ENCODE results near the gene RHOXF1. TPM values are rescaled to one million over a fixed set of nuclear protein-coding genes. Genes with fewer than 3 reads are reported as not detected.
A peak's percentile ranks its signal among the peaks of the same experiment; 100 is the strongest.
"Not testable (repeated sequence)": the region's sequence is repeated elsewhere in the genome, so short reads cannot be mapped to it uniquely, and the experiment has no call there.

Gene RHOXF1
- total RNA-seq, 2 experiments from 2014 or later = not detected

GRCh38 chrX:120090208-120090607, 25.5 kb downstream of the RHOXF1 start:
- Mint-ChIP-seq H3K27ac (no peak overlapping the region), H3K36me3 (ENCODE audit: low read depth) (no peaks in the 10 kb centered on the region), H3K9me3 (no peaks in the 10 kb centered on the region), H3K27me3 (no peaks in the 10 kb centered on the region), H3K4me3 (no peak overlapping the region), H3K4me1 (ENCODE audit: low read depth) (peaks cover 6% of the 10 kb centered on the region)
- DNase-seq = no peak
- POLR2A ChIA-PET = no interaction called here
- CTCF ChIA-PET = no interaction called here
- TF ChIP-seq CTCF (IDR thresholded peaks at IDR 0.05) = no peak
- intact Hi-C loops (cut with micrococcal nuclease) = no loop called here
- ATAC-seq = no peak

DNA sequence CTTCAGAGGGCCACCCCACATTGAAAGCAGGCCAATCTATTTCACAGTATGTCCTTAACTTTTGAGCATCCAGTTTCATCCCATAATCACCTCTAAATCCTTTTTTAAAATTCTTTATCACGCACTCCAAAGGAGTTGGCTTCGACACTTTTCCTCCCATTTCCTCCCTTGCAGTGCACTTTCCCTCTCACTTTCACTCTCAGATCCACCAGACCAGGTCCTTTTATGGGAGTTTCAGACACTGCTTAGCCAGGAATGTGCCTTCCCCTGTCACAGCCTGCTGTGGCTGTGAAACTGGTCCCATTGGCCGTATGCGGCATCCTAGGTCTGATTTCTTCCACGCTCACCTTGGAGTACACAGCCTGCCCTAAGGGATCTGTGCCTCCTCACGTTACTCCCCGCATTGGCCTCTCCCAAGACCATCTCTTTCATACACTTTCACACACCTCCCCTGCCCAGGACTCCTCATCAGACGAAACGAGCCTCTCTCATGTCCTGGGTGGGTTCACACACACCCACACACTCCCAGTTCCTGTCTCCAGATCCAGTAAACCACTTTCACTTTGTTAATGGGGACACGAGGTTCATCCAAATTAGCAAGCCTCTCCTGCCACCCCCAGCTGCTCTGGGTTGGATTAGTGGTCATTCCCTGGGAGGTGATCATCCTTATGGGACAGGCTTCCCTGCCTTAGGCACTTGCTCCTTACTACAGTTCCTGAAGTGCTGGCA, 28.3 kb downstream of the RHOXF1 start:
- Mint-ChIP-seq H3K9me3 (no peaks in the 10 kb centered on the region), H3K27me3 (no peaks in the 10 kb centered on the region), H3K36me3 (ENCODE audit: low read depth) (no peaks in the 10 kb centered on the region), H3K4me1 (ENCODE audit: low read depth) (peaks cover 6% of the 10 kb centered on the region), H3K4me3 (no peak overlapping the region), H3K27ac (no peak overlapping the region)
- intact Hi-C loops (cut with micrococcal nuclease) = no loop called here
- POLR2A ChIA-PET = no interaction called here
- CTCF ChIA-PET = interaction anchor here (0.9 kb wide), 1 partner anchor 61 kb away, joined by 3 read pairs; no protein-coding TSS in a partner anchor
- no peak for TF ChIP-seq CTCF (IDR thresholded peaks at IDR 0.05)
- no peak for ATAC-seq
- DNase-seq = peak; percentile 1

DNA sequence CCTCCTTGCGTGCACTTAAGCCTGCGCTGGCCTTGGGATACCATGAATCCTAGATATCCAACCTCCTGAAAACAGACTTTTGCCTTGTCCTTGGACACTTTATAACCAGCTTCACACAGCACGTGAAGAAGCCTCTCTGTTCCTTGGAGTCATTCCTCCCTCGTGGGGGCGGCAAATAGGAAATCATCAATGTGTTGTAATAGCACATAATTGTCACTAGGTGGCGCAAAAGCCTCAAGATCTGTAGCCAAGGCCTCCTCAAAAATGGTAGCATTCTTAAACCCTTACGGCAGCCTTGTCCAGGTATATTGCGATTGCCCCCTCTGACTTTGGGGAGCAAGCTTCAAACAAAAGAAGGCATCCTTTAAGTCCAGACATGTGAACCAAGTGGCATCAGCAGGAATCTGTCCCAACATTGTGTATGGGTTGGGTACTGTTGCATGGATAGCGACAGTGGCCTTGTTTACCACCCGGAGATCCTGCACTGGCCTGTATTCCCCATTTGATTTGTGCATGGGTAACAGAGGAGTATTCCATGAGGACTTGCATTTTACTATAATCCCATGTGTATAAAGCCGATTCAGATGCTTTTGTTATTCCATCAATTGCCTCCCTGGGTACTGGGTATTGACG, 30.0 kb downstream of the RHOXF1 start:
- H3K9me3 Mint-ChIP-seq = not testable (repeated sequence)

GRCh38 chrX:120077590-120077989, 38.1 kb downstream of the RHOXF1 start, which contains the start of gene RHOXF2B:
RHOXF2B (minus strand) TSS chrX:120077690; CDS start chrX:120077552, 138 bp downstream.
- H3K4me1 Mint-ChIP-seq (ENCODE audit: low read depth); DNase-seq; H3K27ac Mint-ChIP-seq; H3K4me3 Mint-ChIP-seq; H3K9me3 Mint-ChIP-seq; intact Hi-C loops (cut with micrococcal nuclease); POLR2A ChIA-PET; H3K36me3 Mint-ChIP-seq (ENCODE audit: low read depth); CTCF ChIA-PET; ATAC-seq; H3K27me3 Mint-ChIP-seq: not testable (repeated sequence)

More for the DNA sequence above, 30.0 kb downstream of the RHOXF1 start:
- H3K4me3 Mint-ChIP-seq; H3K27ac Mint-ChIP-seq; POLR2A ChIA-PET; H3K4me1 Mint-ChIP-seq (ENCODE audit: low read depth); DNase-seq; intact Hi-C loops (cut with micrococcal nuclease); H3K36me3 Mint-ChIP-seq (ENCODE audit: low read depth); H3K27me3 Mint-ChIP-seq; CTCF ChIA-PET: not testable (repeated sequence)
- ATAC-seq = peak; percentile 42

DNA sequence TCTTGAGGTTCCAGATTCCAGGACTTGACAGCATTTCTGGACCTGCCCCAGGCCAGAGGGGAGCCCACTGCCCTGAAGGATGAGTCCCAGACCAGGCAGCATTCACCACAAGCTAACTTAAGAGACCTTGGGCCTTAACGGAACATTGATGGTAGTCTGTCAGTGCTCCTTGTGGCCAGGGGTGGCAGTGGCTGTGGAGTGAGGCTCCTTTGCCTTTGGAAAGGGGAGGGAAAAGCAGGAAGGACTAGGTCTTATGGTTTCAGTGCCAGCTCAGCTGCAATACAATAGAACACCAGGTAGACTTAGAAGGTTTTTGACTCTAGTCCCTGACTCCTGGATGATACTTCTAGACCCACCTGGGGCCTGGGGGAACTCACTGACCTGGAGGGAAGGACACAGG, 49.5 kb downstream of the RHOXF1 start:
- POLR2A ChIA-PET; CTCF ChIA-PET; intact Hi-C loops (cut with micrococcal nuclease); DNase-seq; H3K9me3 Mint-ChIP-seq; ATAC-seq; H3K27ac Mint-ChIP-seq; H3K36me3 Mint-ChIP-seq (ENCODE audit: low read depth); H3K27me3 Mint-ChIP-seq; H3K4me1 Mint-ChIP-seq (ENCODE audit: low read depth); H3K4me3 Mint-ChIP-seq: not testable (repeated sequence)

Other genes starting within 250 kb of the RHOXF1 start
- 10 to 100 TPM; 32.3 to 33.2 TPM for gene RNF113A, start 244.2 kb downstream of the RHOXF1 start, total RNA-seq
- gene NDUFA1, start 244.1 kb downstream of the RHOXF1 start, total RNA-seq = 10 to 100 TPM; 85.5 to 90.6 TPM
- not detected for gene AKAP14, start 220.0 kb downstream of the RHOXF1 start, total RNA-seq
- 10 to 100 TPM in 1 of 2 experiments, 1 to 10 TPM in 1; 10.0 to 12.2 TPM for gene NKAP, start 172.2 kb downstream of the RHOXF1 start, total RNA-seq
- gene RHOXF2B, start 38.2 kb downstream of the RHOXF1 start, total RNA-seq = not detected
- not detected for gene RHOXF2, start 42.7 kb upstream of the RHOXF1 start, total RNA-seq
- gene ZBTB33, start 134.9 kb upstream of the RHOXF1 start, total RNA-seq = 10 to 100 TPM; 11.6 to 12.4 TPM
- gene TMEM255A, start 195.5 kb upstream of the RHOXF1 start, total RNA-seq = not detected
- not detected for gene ATP1B4, start 246.2 kb upstream of the RHOXF1 start, total RNA-seq

Measured in activated CD8-positive, alpha-beta T cell treated with anti-CD3 and anti-CD28 coated beads for 36 hours (primary cell).